Amniotic epithelial cell (primary cell): ENCODE results near the gene NPHP4.

Source experiments
- DNase-seq: peaks from one replicate; pipeline ENCODE4 v3.0.0-alpha.2; 2010; ENCODE audit warnings: low read depth

The NPHP4 gene

GRCh38 chr1:5891736-5892135 is 100.5 kb downstream of the NPHP4 start:
- DNase-seq = peak; percentile 53

GRCh38 chr1:5891137-5891536 is 101.1 kb downstream of the NPHP4 start:
- DNase-seq = no peak

GRCh38 chr1:5890346-5891106 is 101.7 kb downstream of the NPHP4 start:
- DNase-seq = no peak

GRCh38 chr1:5889901-5890300 is 102.3 kb downstream of the NPHP4 start:
- DNase-seq = no peak

GRCh38 chr1:5889462-5889861 is 102.8 kb downstream of the NPHP4 start:
- DNase-seq = no peak

GRCh38 chr1:5888606-5889211 is 103.5 kb downstream of the NPHP4 start:
- no peak for DNase-seq

GRCh38 chr1:5887971-5888361 is 104.3 kb downstream of the NPHP4 start:
- DNase-seq = no peak

- no peak for DNase-seq
Measured at GRCh38 chr1:5887349-5887970, 104.8 kb downstream of the NPHP4 start.

GRCh38 chr1:5886541-5887348 is 105.5 kb downstream of the NPHP4 start:
- DNase-seq = no peak

GRCh38 chr1:5886140-5886483 is 106.1 kb downstream of the NPHP4 start:
- DNase-seq = no peak

- DNase-seq = no peak
Measured at GRCh38 chr1:5885471-5886139, 106.6 kb downstream of the NPHP4 start.

GRCh38 chr1:5884110-5884509 is 108.1 kb downstream of the NPHP4 start:
- no peak for DNase-seq

GRCh38 chr1:5883129-5884048 is 108.8 kb downstream of the NPHP4 start:
- DNase-seq = no peak

GRCh38 chr1:5882367-5883128 is 109.7 kb downstream of the NPHP4 start:
- no peak for DNase-seq

GRCh38 chr1:5881526-5882222 is 110.6 kb downstream of the NPHP4 start:
- DNase-seq = no peak

- no peak for DNase-seq
Measured at GRCh38 chr1:5880630-5881405, 111.4 kb downstream of the NPHP4 start.

- DNase-seq = no peak
Measured at GRCh38 chr1:5879421-5879820, 112.8 kb downstream of the NPHP4 start.

- DNase-seq = no peak
Measured at GRCh38 chr1:5878971-5879370, 113.3 kb downstream of the NPHP4 start.
